Adrenal gland (tissue), 12 donors: ENCODE data around the gene HIVEP3. TPM values are rescaled to one million over a fixed set of nuclear protein-coding genes. Genes with fewer than 3 reads are reported as not detected.

ENCODE experiments used
- DNase-seq, 7 donors: peaks; one replicate each; pipeline ENCODE4 v3.0.0-alpha.2; 2019 to 2020
- H3K27ac ChIP-seq, 5 donors: fragments of 200-600 bp; sonication (generic) in 4 of 5; 1 replicate in 3 of 5; 2 replicates in 2 of 5; pipeline versions ENCODE4 v1.5.1 to v1.8.0; 2016 to 2020; ENCODE audit warnings: mild to moderate bottlenecking in 1 of 5
- H3K27me3 ChIP-seq: fragments of 200-600 bp; 2 replicates; pipeline ENCODE4 v1.8.0; 2021
- H3K36me3 ChIP-seq, 2 donors: fragments of 200-600 bp; replicated peaks in 1 of 2; 1 replicate in 1 of 2; 2 replicates in 1 of 2; pipeline versions ENCODE4 v1.5.1 to v1.8.0; 2018 to 2022
- H3K4me1 ChIP-seq, 2 donors: fragments of 200-600 bp; replicated peaks in 1 of 2; 1 replicate in 1 of 2; 2 replicates in 1 of 2; pipeline versions ENCODE4 v1.5.1 to v1.8.0; 2018 to 2021
- H3K4me3 ChIP-seq, 4 donors: fragments of 200-600 bp; sonication (generic) in 3 of 4; one replicate each; pipeline ENCODE4 v1.5.1; 2016 to 2018
- H3K9me3 ChIP-seq, 3 donors: fragments of 200-600 bp; sonication (generic) in 1 of 3; replicated peaks in 1 of 3; 1 replicate in 2 of 3; 2 replicates in 1 of 3; pipeline versions ENCODE4 v1.5.1 to v1.8.0; 2016 to 2021
- POLR2A ChIP-seq, 2 donors: fragments of 450-650 bp; IDR thresholded peaks; one replicate each; pipeline ENCODE4 v1.6.1; 2017; ENCODE audit warnings: antibody characterized with exemption in 2 of 2, mild to moderate bottlenecking in 2 of 2, moderate library complexity in 1 of 2
- WGBS, 4 donors: extraction: QIAGEN DNeasy Blood & Tissue Kit in 2 of 4; methylation state at CpG; one replicate each; pipeline versions ENCODE4 v1.1.5 to v1.1.7; 2013 to 2017; 5-methylcytosine and 5-hydroxymethylcytosine counted together
- intact Hi-C, 2 donors: fragments of 100-400 bp; cut with DNase I; formaldehyde crosslinking; loops; one replicate each; pipeline versions ENCODE4 v1.14.1 to v1.15.0; 2022 to 2023
- polyA plus RNA-seq, 3 donors: library from polyadenylated mRNA; stranded (reverse); fragments of 200-250 nt in 2 of 3; fragments of 350-450 nt in 1 of 3; fragmentation: Illumina TruSeq in 1 of 3; extraction: RNeasy Lipid Tissue Mini Kit (QIAGEN cat#74804) in 1 of 3; gene quantifications; one replicate each; pipeline ENCODE4 v1.2.3, GENCODE V29; 2013 to 2014
- total RNA-seq, 9 donors: library from RNA; depleted of rRNA in 4 of 9; stranded (reverse); fragments of >200 nt in 4 of 9; fragments of 120-200 nt in 1 of 9; fragmentation: NEBNext Ultra II Directional in 1 of 9; extraction: Animal tissue kit (Norgen Biotek cat#: 25700) in 1 of 9; gene quantifications; one replicate each; pipeline versions ENCODE4 v1.1.0 to v1.2.4, GENCODE V29; 2013 to 2023
- TF ChIP-seq, protein P1 (sequence below), 6 experiments: fragments of 450-650 bp in 4 of 6; fragments of 200-600 bp in 2 of 6; sonication (generic) in 1 of 6; IDR thresholded peaks; 1 replicate in 5 of 6; 2 replicates in 1 of 6; pipeline versions ENCODE4 v1.5.1 to v1.8.0; 2016 to 2021; ENCODE audit warnings: antibody characterized with exemption in 6 of 6, mild to moderate bottlenecking in 2 of 6, moderate library complexity in 1 of 6
- donor health status: healthy with polysubstance abuse.
- donor health status: Bipolar disorder and iron deficiency.
- donor health status: DM: yes; HTN: yes; CAD: no.
- donor health status: DM: no; HTN: no; CAD: no.
- donor health status: DM: no; HTN: no; CAD: no.
- donor health status: DM: yes; HTN: yes; CAD: no.

Gene HIVEP3
- total and polyA plus RNA-seq, 12 donors = 3.2 to 7.7 (median 7.0) TPM

DNA sequence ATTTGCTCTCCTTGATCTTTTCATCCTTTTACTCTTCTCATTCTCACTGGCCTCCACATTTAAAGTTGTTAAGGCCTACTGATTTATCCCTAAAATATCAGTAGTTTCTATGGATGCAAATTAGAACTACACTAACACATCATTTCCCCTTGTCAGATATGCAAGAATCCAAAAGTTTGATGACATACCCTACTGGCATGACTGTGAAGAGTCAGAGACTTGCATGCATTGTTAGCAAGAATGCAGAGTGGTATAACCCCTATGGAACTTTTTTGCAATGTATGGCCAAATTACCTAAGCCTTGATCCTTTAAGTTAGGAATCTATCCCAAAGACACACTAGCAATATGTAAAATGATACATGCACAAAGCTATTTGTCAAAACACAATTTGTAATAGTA lies 23.6 kb upstream of the HIVEP3 start:
- Histone ChIP-seq H3K4me3 (no peak overlapping the region), H3K36me3 (no peaks in the 10 kb centered on the region), H3K9me3 (no peaks in the 10 kb centered on the region), H3K4me1 (no peaks in the 10 kb centered on the region), H3K27ac (no peak overlapping the region), H3K27me3 (no peaks in the 10 kb centered on the region)
- no peak for DNase-seq
- intact Hi-C loops = no loop called here
- TF ChIP-seq, protein P1, sequence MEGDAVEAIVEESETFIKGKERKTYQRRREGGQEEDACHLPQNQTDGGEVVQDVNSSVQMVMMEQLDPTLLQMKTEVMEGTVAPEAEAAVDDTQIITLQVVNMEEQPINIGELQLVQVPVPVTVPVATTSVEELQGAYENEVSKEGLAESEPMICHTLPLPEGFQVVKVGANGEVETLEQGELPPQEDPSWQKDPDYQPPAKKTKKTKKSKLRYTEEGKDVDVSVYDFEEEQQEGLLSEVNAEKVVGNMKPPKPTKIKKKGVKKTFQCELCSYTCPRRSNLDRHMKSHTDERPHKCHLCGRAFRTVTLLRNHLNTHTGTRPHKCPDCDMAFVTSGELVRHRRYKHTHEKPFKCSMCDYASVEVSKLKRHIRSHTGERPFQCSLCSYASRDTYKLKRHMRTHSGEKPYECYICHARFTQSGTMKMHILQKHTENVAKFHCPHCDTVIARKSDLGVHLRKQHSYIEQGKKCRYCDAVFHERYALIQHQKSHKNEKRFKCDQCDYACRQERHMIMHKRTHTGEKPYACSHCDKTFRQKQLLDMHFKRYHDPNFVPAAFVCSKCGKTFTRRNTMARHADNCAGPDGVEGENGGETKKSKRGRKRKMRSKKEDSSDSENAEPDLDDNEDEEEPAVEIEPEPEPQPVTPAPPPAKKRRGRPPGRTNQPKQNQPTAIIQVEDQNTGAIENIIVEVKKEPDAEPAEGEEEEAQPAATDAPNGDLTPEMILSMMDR (IDR thresholded peaks at IDR 0.05) = no peak
- no peak for TF ChIP-seq POLR2A (IDR thresholded peaks at IDR 0.05)

DNA sequence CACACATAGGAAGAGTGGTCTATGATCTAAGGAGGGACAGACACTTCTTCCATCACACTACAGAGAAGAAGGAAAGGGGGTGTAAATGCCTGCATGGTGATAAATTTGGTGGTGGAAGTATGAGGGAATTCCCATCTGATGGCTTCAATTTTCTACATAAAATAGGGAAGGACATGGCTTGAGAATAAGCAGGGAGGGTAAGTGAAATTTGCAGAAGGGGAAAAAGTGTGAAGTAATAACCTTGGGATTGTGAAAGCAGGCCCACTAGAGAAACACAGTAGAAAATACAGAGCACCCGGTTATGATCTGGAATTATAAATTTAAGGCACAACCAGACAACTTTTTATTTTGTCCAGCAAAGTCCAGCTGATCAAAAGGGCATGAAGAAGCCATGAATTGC lies 22.7 kb upstream of the HIVEP3 start:
- no peaks in the 10 kb centered on the region for H3K9me3 ChIP-seq
- TF ChIP-seq, protein P1 (IDR thresholded peaks at IDR 0.05) = no peak
- H3K4me1 ChIP-seq = no peaks in the 10 kb centered on the region
- H3K4me3 ChIP-seq = no peak overlapping the region
- H3K27ac ChIP-seq = no peak overlapping the region
- no peak for DNase-seq
- WGBS, 4 donors = 67 to 79% (median 70%) methylated on average over 1 of the region's 1 CpG
- no peaks in the 10 kb centered on the region for H3K27me3 ChIP-seq
- no peaks in the 10 kb centered on the region for H3K36me3 ChIP-seq
- intact Hi-C loops = no loop called here

DNA sequence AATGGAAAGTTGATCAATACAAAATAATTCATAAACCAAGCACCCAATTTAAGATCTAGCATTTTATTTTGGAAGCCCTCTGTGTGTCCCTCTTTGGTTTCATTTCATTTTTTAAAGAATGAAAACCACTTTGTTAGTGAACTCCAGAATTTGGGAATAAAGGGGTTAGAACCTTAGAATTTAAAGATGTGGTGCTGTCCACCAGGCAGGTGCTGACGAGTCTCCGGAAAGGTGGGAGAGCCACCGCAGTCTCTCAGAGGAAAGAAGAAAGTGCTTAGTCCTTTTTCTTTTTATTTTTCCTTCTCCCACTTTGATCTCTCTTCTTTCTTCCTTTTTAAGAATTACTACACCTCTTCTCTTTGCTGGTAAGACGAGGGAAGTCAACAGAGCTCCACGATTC lies 20.5 kb upstream of the HIVEP3 start:
- no peak for TF ChIP-seq POLR2A (IDR thresholded peaks at IDR 0.05)
- TF ChIP-seq, protein P1 (IDR thresholded peaks at IDR 0.05) = no peak
- Histone ChIP-seq H3K9me3 (no peaks in the 10 kb centered on the region), H3K4me3 (no peak overlapping the region), H3K27me3 (no peaks in the 10 kb centered on the region), H3K27ac (no peak overlapping the region), H3K4me1 (no peaks in the 10 kb centered on the region), H3K36me3 (no peaks in the 10 kb centered on the region)
- intact Hi-C loops = no loop called here
- 72 to 79% (median 74%) methylated on average over 5 of the region's 5 CpGs for WGBS, 4 donors
- no peak for DNase-seq

DNA sequence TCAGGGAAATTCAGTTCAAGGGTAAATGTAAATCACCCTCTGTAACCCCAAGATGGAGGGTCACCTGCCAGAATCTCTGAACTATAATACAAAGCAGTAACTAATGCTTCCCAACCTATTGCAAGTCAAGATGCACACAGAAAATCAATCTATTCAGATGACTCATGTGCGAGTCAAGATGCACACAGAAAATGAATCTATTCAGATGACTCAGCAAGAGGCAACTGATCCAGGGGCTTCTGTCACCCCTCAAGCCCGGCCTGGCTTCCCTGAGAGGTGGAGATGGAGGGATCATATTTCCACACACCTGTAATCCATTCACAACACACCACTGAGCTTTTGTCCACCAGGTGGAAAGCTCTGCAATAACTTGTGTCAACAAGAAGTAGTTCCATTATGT lies 17.4 kb upstream of the HIVEP3 start:
- no peak for DNase-seq
- H3K27ac ChIP-seq = no peak overlapping the region
- H3K27me3 ChIP-seq = no peaks in the 10 kb centered on the region
- no peaks in the 10 kb centered on the region for H3K36me3 ChIP-seq
- intact Hi-C loops = no loop called here
- TF ChIP-seq, protein P1 (IDR thresholded peaks at IDR 0.05) = no peak
- no peak for TF ChIP-seq POLR2A (IDR thresholded peaks at IDR 0.05)
- H3K4me3 ChIP-seq = no peak overlapping the region
- no peaks in the 10 kb centered on the region for H3K9me3 ChIP-seq
- no peaks in the 10 kb centered on the region for H3K4me1 ChIP-seq
- WGBS, 4 donors = 55 to 61% (median 59%) methylated on average over 2 of the region's 2 CpGs
